GM18517 (cell line): ENCODE data around the gene ABRAXAS1.
"Not testable (repeated sequence)": the region's sequence is repeated elsewhere in the genome, so short reads cannot be mapped to it uniquely, and the experiment has no call there.

Experiments
- ATAC-seq: cut with Tn5 transposase; IDR thresholded peaks from one replicate; pipeline ENCODE4 v1.9.1; 2021; ENCODE audit warnings: mild to moderate bottlenecking, moderate library complexity; ENCODE audit not compliant: unreplicated experiment

The ABRAXAS1 gene

DNA sequence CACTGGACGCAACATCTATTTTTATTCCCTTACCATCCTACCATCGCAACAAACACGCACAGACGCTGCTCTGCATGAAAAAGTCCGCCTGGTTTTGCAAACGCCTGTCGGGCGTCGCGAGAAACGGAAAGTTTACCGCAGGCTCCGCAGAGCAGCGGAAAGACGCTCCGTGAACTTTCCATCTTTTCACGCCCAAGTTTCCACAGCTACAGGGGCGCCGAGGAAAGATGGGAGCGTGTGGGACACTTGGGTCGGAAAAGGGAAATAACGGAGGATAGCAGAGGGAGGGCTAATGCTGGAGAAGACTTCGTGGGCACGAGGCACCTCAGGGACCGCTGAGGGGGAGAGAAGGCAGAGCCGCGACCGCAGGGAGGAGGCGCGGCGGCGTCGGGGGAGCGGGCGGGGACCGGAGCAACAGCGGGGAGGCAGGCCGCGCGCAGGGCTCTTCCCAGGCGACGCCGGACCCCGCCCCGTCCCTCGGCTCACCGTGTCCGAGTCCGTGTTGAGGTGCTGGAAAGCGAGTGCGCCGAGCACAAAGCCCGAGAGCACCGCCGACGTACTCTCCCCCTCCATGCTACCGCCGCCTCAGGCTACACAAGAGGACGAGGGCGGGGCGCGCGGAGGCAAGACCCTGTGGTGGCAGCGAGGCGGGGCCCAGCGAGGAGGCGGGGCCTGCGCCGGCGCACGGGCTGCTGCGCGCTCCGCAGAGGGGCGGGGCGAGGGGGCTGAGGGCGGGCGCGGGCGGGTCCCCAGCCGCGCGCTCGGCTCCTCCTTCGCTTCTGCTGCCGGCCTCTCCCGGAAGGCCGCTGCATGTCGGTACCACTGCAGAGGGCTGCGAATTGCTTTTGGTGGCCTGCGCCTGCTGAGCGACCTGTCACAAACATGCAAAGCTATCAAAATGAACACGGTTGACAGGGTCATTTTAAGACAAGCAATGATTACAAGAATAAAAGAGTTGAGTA, at the start of gene ABRAXAS1:
Gene ABRAXAS1, minus strand, starts transcription at position 601 of the 962 bp plus-strand sequence. Its CDS starts 28 bp downstream, at position 573.
- peak; percentile 97 for ATAC-seq

GRCh38 chr4:83527671-83528070, 42.8 kb upstream of the ABRAXAS1 start:
- ATAC-seq, result no peak

DNA sequence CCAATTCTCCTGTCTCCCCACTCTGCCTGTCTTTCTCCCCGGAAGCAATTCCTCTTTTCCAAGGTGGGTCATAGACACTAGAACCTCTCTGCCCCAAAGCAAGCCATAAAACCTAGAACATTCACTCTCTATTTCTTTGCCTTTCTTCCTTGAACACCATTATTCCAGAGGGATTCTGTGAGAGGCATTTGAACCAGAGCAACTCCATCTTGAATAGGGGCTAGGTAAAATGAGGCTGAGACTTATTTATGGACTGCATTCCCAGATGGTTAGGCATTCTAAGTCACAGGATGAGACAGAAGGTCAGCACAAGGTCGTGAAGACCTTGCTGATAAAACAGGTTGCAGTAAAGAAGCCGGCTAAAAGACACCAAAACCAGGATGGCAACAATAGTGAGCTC, 37.3 kb upstream of the ABRAXAS1 start:
- no peak for ATAC-seq

GRCh38 chr4:83516042-83516772, 31.3 kb upstream of the ABRAXAS1 start:
- no peak for ATAC-seq

GRCh38 chr4:83510442-83510841, 25.5 kb upstream of the ABRAXAS1 start:
- ATAC-seq, result no peak

- peak; percentile 45 for ATAC-seq
Observed at GRCh38 chr4:83509156-83509585, 24.3 kb upstream of the ABRAXAS1 start.

- no peak for ATAC-seq
Observed at GRCh38 chr4:83504996-83505395, 20.1 kb upstream of the ABRAXAS1 start.

DNA sequence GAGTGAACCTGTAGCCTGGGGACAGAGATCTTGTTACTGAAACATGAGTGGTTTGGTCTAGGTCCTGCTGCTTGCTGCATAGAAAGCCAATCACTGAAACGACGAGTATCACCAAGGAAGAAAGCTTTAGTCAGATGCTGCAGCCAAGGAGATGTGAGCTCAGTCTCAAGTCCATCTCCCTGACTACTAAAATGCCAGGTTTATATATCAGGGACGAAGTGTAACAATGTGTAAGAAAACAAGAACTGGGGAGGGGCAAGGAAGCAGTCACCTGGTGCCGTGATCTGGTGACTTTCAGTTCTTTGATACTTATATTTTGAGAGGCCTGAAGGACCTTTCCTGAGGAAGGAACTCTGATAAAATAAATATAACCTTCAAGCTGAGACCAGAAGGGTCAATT, 19.6 kb upstream of the ABRAXAS1 start:
- no peak for ATAC-seq

DNA sequence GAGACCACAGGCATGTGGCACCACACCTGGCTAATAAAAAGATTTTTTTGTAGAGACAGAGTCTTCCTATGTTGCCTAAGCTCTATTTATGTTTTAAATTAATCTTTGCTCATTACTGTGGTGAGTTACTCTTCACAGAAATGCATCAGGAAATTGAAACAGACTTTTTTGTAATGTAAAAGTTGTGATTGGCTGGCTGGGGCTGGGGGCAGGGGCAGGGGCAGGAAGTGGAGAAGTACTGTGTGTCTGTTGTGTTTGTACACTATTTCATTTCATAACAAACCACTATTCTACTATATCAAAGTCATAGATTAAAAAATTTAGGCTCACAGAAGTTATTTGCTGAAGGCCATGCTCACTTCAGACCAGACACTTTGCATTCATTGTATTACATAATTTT, 19.1 kb upstream of the ABRAXAS1 start:
- no peak for ATAC-seq

- ATAC-seq, result not testable (repeated sequence)
Observed at GRCh38 chr4:83501671-83502070, 16.8 kb upstream of the ABRAXAS1 start.

GRCh38 chr4:83498187-83498586, 13.3 kb upstream of the ABRAXAS1 start:
- no peak for ATAC-seq

- not testable (repeated sequence) for ATAC-seq
Observed at GRCh38 chr4:83496085-83496917, 11.4 kb upstream of the ABRAXAS1 start.

- peak; percentile 75 for ATAC-seq
Observed at GRCh38 chr4:83490876-83491450, 6.1 kb upstream of the ABRAXAS1 start.

DNA sequence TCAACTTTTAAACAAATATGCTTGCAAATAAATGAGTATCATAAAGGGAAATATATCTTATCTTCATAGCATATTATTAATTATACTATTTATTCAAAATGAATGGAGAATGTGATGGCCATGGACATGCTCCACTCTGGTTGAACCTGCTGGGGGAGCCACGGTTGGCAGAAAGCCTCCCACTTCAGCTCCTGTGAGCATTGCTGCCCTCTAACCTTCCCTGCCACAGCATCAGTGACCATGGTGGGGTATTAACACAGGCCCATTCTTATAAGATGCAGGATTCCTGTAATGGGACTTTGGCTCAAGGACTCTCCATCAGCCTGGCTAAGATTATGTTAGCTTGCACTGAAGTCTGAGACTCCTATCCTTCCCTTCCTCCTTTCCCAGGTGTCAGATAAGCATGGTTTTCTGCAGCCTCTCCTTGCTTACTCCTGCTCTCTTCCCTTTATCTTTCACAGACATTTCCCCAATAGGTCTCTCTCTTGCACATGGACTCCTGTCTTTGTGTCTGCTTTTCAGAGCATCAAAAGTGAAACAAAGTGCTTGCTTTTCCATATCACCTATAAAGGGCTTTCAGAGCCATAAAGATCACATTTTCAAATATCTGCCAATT, 4.9 kb upstream of the ABRAXAS1 start:
- ATAC-seq, result no peak

GRCh38 chr4:83486457-83487129, 1.7 kb upstream of the ABRAXAS1 start:
- no peak for ATAC-seq

- ATAC-seq, result no peak
Observed at GRCh38 chr4:83473966-83474365, 10.9 kb downstream of the ABRAXAS1 start.

DNA sequence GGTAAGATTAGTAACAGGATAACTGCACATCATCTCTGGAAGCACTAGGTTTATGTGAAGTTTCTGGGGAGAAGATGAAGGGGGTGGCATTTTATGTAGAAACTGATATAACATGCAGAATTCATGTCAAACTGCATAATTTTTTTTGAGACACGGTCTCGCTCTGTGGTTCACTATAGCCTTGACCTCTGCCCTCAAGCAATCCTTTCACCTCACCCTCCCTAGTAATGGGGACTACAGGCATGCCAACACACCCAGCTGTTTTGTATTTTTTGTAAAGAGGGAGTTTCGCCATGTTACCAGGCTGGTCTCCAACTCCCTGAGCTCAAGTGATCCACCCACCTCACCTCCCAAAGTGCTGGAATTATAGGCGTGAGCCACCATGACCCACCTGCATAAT, 11.5 kb downstream of the ABRAXAS1 start:
- no peak for ATAC-seq

DNA sequence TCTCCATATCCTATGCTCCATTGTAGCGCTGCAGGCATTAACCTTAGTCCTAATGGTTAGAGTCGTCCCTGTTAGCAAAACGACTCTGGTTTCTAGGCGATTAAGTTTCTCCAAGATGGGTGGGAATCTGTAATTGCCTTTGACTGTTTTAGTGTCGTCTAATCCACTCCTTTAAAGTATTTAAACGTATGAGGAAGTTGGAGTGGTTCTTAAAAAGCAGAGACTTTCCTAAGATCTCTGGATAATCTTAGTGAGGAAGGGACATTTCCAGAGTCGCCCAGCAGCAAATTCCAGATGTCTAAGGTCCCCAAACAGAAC, 28.8 kb downstream of the ABRAXAS1 start:
- ATAC-seq, result no peak

DNA sequence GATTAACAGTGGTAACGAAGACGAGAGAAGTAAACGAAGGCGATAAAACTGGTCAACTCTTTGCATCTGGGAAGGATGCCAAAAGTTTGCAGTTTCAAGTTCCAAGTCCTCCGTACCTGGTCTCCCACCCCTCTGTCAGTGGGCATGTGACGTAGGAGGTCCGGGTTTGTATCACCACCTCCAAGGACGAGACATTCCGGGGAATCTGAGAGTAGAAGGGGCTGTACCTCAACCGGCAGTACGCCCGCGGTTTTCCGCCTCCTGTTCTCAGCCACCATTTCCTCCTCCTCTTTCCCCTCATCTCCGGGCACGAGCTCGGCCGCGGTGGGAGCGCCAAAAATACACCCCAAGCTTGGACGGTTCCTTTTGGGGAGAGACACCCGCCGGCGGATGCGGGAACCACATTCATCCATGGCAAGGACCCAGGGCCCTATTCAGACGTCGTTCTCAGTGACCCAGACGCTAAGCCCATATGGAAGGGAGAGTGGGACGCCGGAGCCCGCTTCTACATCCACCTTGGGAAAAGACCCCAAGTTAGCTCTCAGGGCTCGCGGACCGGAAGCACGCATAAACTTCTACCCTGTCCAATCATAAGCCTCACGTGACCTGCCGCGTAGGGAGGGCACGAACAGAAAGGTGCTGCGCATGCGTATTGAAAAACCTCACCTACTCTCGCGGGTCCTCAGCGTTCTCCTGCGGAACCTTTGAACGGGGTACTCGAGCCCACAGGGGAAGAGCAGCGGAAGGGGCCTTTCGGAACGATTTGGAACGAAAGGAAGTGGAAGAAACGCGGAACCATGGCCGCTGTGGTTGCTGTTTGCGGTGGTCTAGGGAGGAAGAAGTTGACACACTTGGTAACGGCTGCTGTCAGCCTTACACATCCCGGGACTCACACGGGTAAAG, 29.4 kb downstream of the ABRAXAS1 start, which contains the start of the genes HELQ and MRPS18C:
Gene HELQ, minus strand, starts transcription at position 543 of the 903 bp plus-strand sequence. Its CDS starts 130 bp downstream, at position 413.
Gene MRPS18C, plus strand, starts transcription at position 778 of the 903 bp plus-strand sequence. Its CDS starts 20 bp downstream, at position 798.
- ATAC-seq, result peak; percentile 95
